NCI-H2196 treated with DMSO at 0.1 percent for 48 hours (cell line): ENCODE measurements around the gene TCEA2.

Source experiments
- DNase-seq: peaks from one replicate; lab custom pipeline; 2025; ENCODE audit not compliant: unreplicated experiment; lab: John Stamatoyannopoulos, UW

The TCEA2 gene

GRCh38 chr20:64119681-64120341 lies 56.8 kb downstream of the TCEA2 start:
- no peak for DNase-seq

- DNase-seq, result no peak
Observed at GRCh38 chr20:64121586-64121985, 58.6 kb downstream of the TCEA2 start.
